WTC11 (cell line): ENCODE measurements around the gene HNF1A.

Source experiments
- CREB1 ChIP-seq: sonication (generic); formaldehyde crosslinking; IDR thresholded peaks from 2 replicates; pipeline ENCODE4 v1.8.0; 2023; ENCODE audit warnings: mild to moderate bottlenecking, missing genetic modification reagents
- FOXP1 ChIP-seq: sonication (generic); formaldehyde crosslinking; IDR thresholded peaks from 2 replicates; pipeline ENCODE4 v1.8.0; 2022; ENCODE audit warnings: missing genetic modification reagents, mild to moderate bottlenecking, moderate library complexity, borderline replicate concordance
- MXD4 ChIP-seq: fragments of 250-450 bp; sonication (Bioruptor Pico); IDR thresholded peaks from 2 replicates; pipeline ENCODE4 v1.8.0; 2021; ENCODE audit warnings: mild to moderate bottlenecking, moderate library complexity, borderline replicate concordance
- SP1 ChIP-seq: sonication (generic); formaldehyde crosslinking; conservative IDR thresholded peaks from 2 replicates; pipeline ENCODE4 v1.8.1; 2022; ENCODE audit warnings: missing genetic modification reagents
- TEAD4 ChIP-seq: sonication (generic); formaldehyde crosslinking; IDR thresholded peaks from 2 replicates; pipeline ENCODE4 v1.8.0; 2022; ENCODE audit warnings: mild to moderate bottlenecking, missing genetic modification reagents
- ZNF263 ChIP-seq: sonication (generic); formaldehyde crosslinking; IDR thresholded peaks from 2 replicates; pipeline ENCODE4 v1.8.1; 2022; ENCODE audit warnings: low read depth, mild to moderate bottlenecking, moderate library complexity, missing genetic modification reagents
- TF ChIP-seq, protein P1 (sequence below): sonication (generic); formaldehyde crosslinking; IDR thresholded peaks from 2 replicates; pipeline ENCODE4 v1.8.1; 2023; ENCODE audit warnings: mild to moderate bottlenecking, missing genetic modification reagents, moderate library complexity
- TF ChIP-seq, protein P2 (sequence below): sonication (generic); formaldehyde crosslinking; IDR thresholded peaks from 2 replicates; pipeline ENCODE4 v1.8.0; 2022; ENCODE audit warnings: mild to moderate bottlenecking, missing genetic modification reagents
- TF ChIP-seq, protein P3 (sequence below): fragments of 200-600 bp; IDR thresholded peaks from 2 replicates; pipeline ENCODE4 v1.8.0; 2022; ENCODE audit warnings: antibody characterized with exemption
- TF ChIP-seq, protein P4 (sequence below): sonication (generic); formaldehyde crosslinking; IDR thresholded peaks from 2 replicates; pipeline ENCODE4 v1.8.1; 2023; ENCODE audit warnings: mild to moderate bottlenecking, missing genetic modification reagents, borderline replicate concordance
- TF ChIP-seq, protein P5 (sequence below): sonication (generic); formaldehyde crosslinking; IDR thresholded peaks from 2 replicates; pipeline ENCODE4 v1.8.0; 2022; ENCODE audit warnings: mild to moderate bottlenecking, missing genetic modification reagents
- TF ChIP-seq, protein P6 (sequence below): sonication (generic); formaldehyde crosslinking; IDR thresholded peaks from 2 replicates; pipeline ENCODE4 v1.8.0; 2023; ENCODE audit warnings: missing genetic modification reagents, mild to moderate bottlenecking, borderline replicate concordance
- TF ChIP-seq, protein P7 (sequence below): sonication (generic); formaldehyde crosslinking; IDR thresholded peaks from 2 replicates; pipeline ENCODE4 v1.8.1; 2023; ENCODE audit warnings: mild to moderate bottlenecking, missing genetic modification reagents
- TF ChIP-seq, protein P8 (sequence below): sonication (generic); formaldehyde crosslinking; conservative IDR thresholded peaks from 2 replicates; pipeline ENCODE4 v1.8.1; 2022; ENCODE audit warnings: mild to moderate bottlenecking, missing genetic modification reagents

DNA sequence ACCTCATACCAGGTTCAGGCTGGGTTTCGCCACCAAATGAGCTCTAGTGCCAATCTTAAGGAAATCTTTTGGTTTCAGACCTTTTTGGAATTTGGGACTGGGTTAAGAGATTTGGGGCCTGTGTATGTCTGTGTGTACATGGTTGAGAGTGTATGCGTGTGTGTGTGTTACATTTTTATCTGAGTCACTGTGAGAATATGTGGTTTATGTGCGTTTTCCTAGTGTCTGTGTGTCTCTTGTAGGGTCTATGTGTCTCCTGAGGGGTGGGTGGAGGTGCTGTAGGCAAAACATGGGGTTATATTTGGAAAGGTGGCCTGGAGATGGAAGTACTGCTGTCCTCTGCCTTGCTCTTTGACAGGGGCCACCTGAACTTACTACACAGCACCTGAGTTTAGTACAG, 20.1 kb downstream of the HNF1A start:
- TF ChIP-seq, protein P1, sequence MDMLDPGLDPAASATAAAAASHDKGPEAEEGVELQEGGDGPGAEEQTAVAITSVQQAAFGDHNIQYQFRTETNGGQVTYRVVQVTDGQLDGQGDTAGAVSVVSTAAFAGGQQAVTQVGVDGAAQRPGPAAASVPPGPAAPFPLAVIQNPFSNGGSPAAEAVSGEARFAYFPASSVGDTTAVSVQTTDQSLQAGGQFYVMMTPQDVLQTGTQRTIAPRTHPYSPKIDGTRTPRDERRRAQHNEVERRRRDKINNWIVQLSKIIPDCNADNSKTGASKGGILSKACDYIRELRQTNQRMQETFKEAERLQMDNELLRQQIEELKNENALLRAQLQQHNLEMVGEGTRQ (CRISPR knock-in tag) = no peak
- TF ChIP-seq, protein P2, sequence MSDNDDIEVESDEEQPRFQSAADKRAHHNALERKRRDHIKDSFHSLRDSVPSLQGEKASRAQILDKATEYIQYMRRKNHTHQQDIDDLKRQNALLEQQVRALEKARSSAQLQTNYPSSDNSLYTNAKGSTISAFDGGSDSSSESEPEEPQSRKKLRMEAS (CRISPR knock-in tag) = no peak
- TF ChIP-seq CREB1 (CRISPR knock-in tag) (no peak), SP1 (no peak), ZNF263 (CRISPR knock-in tag) (no peak), MXD4 (CRISPR knock-in tag) (no peak), TEAD4 (CRISPR knock-in tag) (no peak), FOXP1 (no peak)
- TF ChIP-seq, protein P3, sequence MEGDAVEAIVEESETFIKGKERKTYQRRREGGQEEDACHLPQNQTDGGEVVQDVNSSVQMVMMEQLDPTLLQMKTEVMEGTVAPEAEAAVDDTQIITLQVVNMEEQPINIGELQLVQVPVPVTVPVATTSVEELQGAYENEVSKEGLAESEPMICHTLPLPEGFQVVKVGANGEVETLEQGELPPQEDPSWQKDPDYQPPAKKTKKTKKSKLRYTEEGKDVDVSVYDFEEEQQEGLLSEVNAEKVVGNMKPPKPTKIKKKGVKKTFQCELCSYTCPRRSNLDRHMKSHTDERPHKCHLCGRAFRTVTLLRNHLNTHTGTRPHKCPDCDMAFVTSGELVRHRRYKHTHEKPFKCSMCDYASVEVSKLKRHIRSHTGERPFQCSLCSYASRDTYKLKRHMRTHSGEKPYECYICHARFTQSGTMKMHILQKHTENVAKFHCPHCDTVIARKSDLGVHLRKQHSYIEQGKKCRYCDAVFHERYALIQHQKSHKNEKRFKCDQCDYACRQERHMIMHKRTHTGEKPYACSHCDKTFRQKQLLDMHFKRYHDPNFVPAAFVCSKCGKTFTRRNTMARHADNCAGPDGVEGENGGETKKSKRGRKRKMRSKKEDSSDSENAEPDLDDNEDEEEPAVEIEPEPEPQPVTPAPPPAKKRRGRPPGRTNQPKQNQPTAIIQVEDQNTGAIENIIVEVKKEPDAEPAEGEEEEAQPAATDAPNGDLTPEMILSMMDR = no peak
- TF ChIP-seq, protein P4, sequence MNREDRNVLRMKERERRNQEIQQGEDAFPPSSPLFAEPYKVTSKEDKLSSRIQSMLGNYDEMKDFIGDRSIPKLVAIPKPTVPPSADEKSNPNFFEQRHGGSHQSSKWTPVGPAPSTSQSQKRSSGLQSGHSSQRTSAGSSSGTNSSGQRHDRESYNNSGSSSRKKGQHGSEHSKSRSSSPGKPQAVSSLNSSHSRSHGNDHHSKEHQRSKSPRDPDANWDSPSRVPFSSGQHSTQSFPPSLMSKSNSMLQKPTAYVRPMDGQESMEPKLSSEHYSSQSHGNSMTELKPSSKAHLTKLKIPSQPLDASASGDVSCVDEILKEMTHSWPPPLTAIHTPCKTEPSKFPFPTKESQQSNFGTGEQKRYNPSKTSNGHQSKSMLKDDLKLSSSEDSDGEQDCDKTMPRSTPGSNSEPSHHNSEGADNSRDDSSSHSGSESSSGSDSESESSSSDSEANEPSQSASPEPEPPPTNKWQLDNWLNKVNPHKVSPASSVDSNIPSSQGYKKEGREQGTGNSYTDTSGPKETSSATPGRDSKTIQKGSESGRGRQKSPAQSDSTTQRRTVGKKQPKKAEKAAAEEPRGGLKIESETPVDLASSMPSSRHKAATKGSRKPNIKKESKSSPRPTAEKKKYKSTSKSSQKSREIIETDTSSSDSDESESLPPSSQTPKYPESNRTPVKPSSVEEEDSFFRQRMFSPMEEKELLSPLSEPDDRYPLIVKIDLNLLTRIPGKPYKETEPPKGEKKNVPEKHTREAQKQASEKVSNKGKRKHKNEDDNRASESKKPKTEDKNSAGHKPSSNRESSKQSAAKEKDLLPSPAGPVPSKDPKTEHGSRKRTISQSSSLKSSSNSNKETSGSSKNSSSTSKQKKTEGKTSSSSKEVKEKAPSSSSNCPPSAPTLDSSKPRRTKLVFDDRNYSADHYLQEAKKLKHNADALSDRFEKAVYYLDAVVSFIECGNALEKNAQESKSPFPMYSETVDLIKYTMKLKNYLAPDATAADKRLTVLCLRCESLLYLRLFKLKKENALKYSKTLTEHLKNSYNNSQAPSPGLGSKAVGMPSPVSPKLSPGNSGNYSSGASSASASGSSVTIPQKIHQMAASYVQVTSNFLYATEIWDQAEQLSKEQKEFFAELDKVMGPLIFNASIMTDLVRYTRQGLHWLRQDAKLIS (CRISPR knock-in tag) = no peak
- TF ChIP-seq, protein P5, sequence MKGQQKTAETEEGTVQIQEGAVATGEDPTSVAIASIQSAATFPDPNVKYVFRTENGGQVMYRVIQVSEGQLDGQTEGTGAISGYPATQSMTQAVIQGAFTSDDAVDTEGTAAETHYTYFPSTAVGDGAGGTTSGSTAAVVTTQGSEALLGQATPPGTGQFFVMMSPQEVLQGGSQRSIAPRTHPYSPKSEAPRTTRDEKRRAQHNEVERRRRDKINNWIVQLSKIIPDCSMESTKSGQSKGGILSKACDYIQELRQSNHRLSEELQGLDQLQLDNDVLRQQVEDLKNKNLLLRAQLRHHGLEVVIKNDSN = no peak
- TF ChIP-seq, protein P6, sequence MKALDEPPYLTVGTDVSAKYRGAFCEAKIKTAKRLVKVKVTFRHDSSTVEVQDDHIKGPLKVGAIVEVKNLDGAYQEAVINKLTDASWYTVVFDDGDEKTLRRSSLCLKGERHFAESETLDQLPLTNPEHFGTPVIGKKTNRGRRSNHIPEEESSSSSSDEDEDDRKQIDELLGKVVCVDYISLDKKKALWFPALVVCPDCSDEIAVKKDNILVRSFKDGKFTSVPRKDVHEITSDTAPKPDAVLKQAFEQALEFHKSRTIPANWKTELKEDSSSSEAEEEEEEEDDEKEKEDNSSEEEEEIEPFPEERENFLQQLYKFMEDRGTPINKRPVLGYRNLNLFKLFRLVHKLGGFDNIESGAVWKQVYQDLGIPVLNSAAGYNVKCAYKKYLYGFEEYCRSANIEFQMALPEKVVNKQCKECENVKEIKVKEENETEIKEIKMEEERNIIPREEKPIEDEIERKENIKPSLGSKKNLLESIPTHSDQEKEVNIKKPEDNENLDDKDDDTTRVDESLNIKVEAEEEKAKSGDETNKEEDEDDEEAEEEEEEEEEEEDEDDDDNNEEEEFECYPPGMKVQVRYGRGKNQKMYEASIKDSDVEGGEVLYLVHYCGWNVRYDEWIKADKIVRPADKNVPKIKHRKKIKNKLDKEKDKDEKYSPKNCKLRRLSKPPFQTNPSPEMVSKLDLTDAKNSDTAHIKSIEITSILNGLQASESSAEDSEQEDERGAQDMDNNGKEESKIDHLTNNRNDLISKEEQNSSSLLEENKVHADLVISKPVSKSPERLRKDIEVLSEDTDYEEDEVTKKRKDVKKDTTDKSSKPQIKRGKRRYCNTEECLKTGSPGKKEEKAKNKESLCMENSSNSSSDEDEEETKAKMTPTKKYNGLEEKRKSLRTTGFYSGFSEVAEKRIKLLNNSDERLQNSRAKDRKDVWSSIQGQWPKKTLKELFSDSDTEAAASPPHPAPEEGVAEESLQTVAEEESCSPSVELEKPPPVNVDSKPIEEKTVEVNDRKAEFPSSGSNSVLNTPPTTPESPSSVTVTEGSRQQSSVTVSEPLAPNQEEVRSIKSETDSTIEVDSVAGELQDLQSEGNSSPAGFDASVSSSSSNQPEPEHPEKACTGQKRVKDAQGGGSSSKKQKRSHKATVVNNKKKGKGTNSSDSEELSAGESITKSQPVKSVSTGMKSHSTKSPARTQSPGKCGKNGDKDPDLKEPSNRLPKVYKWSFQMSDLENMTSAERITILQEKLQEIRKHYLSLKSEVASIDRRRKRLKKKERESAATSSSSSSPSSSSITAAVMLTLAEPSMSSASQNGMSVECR (CRISPR knock-in tag) = no peak
- TF ChIP-seq, protein P7, sequence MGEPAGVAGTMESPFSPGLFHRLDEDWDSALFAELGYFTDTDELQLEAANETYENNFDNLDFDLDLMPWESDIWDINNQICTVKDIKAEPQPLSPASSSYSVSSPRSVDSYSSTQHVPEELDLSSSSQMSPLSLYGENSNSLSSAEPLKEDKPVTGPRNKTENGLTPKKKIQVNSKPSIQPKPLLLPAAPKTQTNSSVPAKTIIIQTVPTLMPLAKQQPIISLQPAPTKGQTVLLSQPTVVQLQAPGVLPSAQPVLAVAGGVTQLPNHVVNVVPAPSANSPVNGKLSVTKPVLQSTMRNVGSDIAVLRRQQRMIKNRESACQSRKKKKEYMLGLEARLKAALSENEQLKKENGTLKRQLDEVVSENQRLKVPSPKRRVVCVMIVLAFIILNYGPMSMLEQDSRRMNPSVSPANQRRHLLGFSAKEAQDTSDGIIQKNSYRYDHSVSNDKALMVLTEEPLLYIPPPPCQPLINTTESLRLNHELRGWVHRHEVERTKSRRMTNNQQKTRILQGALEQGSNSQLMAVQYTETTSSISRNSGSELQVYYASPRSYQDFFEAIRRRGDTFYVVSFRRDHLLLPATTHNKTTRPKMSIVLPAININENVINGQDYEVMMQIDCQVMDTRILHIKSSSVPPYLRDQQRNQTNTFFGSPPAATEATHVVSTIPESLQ (CRISPR knock-in tag) = no peak
- TF ChIP-seq, protein P8, sequence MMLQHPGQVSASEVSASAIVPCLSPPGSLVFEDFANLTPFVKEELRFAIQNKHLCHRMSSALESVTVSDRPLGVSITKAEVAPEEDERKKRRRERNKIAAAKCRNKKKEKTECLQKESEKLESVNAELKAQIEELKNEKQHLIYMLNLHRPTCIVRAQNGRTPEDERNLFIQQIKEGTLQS (CRISPR knock-in tag) = no peak
